HG03342 (cell line): ENCODE data around the gene PCP2.
A peak's percentile ranks its signal among the peaks of the same experiment; 100 is the strongest.

Experiments used
- ATAC-seq: cut with Tn5 transposase; IDR thresholded peaks from one replicate; pipeline ENCODE4 v1.9.1; 2021; ENCODE audit warnings: mild to moderate bottlenecking, moderate library complexity; ENCODE audit not compliant: unreplicated experiment

Gene PCP2

DNA sequence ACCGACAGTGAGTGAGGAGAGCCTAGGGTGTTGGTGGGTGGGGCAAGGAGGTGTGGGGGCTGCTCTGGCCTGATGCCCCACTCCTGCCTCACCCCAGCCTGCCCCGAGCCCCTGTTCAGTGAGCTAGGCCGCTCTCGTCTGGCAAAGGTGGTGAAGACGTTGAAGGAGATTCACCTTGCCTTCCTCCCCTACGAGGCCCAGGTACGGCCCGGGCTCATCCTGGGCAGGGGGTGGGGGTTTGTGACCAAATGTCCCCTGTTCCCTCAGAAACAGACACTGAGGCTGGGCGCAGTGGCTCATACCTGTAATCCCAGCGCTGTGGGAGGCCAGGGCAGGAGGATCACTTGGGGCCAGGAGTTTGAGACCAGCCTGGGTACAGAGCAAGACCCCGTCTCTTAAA lies 7.3 kb upstream of the PCP2 start:
- ATAC-seq = no peak

DNA sequence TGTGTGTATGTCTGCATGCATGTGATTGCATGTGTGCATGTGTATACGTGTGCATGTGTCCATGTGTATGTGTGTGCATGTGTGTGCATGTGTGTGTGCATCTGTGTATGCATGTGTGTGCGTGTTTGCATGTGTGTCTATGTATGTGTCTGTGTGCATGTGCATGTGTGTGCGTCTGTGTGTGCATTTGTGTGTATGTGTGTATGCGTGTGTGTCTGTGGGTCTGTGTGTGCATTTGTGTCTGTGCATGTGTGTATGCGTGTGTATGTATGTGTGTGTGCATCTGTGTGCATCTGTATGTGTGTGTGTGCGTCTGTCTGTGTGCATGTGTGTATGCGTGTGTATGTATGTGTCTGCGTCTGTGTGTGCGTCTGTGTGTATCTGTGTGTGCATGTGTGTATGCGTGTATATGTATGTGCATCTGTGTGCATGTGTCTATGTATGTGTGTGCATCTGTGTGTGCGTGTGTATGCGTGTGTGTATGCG lies 6.4 kb upstream of the PCP2 start:
- no peak for ATAC-seq

DNA sequence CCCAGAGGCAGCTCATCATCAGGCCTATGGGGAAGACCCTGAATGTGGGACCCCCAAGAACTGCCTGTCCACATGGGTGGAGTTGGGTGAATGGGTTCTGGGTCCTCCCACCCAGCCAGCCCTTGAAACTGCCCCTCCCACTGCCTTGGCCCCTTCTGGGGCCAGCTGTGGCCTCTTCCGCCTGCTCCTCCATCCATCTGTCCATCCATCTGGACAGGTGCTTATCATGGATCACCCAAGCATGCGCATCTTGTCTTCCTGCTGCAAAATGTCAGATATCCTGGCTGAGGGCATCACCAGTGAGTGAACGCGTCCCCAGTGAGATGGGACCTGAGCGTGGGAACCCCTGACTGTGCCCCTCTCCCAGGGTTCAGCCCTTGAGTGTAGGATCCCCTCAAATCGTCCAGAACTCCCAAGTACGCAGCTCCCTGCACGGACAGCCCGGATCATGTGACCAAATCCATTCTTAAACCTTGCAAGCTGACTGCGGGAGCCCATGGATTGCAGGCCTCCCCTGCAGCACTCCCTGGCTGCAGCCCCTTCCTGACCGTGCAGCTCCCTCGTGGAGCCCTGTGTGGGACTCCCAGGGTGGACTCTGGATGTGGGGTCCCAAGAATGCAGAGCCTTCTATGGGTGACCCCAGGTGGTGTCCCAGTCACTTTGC lies 5.4 kb upstream of the PCP2 start:
- ATAC-seq = no peak

DNA sequence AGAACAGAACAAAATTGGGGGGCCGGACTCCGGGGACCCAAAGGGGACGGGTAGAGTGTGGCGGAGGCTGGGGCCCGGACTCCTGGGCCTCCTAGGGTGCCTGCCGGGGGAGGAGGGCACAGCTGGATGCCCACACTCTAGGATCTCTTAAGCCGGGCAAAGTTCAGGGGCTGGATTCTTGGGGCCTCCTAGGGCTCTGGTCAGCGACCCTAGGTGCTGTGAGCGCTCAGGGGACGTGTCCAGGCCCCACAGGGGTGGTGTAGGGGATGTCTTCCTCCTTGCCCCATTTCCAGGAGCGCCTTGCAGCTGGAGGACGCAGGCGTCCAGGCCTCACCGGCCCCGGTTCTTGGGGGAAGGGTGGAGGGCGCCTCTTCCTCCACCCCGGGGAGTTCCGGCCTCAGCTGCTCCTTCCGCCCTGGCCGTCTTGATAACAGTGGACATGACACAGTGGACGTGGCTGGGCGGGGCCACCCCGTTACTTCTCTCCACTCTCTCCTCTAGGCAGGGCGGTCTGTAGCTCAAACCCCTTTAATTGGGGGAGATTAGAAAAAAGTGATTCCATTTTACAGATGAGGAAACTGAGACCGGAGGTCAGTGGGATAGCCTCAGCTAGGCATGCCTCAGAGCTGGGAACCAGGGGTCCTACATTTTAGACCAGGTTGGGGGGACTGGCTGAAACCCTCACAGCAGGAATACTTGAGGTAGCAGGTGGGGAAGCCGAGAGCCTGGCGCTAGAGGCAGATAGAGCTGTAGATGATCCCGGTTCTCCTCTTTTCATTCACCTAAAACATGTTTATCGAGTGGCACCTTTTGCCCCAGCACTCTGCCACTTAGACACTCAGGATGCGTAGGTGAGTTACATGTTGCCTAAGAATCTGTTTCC lies 4.1 kb upstream of the PCP2 start:
- ATAC-seq = peak; percentile 18

DNA sequence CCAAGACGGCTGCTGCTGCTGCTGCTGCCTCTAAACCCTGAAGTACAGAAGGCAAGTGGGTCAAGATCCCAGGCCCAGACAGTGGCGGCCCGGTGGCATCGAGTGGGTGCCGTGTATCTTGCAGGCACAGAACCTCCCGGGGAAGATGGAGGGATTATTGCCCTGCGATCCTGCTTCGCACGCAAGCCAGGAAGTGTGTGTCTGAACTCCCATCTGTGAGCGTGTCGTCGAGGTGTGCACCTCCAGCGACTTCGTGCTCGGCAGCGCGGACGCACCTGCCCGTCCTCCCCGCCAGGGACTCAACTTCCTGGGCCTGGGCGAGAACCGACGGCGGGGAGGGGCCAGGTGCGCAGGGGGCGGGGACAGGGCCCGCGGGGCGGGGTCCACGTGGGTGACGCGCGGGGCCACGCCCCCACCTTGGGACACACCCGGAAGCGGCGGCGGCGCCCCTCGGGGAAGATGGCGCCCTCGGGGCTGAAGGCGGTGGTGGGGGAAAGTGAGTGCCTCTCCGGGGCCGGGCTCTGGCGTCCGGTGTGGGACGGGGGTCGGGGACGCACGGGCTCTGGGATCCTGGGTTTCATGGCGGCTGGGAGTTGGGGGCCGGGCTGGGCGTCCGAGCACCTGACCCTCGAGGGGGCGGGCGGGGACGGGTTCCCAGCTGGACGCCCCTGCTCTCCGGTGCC lies 3.3 kb upstream of the PCP2 start, which contains the start of gene STXBP2:
Gene STXBP2 (plus strand): TSS at position 420 of the 683 bp plus-strand sequence. CDS start 40 bp downstream, at position 460.
- peak; percentile 74 for ATAC-seq

DNA sequence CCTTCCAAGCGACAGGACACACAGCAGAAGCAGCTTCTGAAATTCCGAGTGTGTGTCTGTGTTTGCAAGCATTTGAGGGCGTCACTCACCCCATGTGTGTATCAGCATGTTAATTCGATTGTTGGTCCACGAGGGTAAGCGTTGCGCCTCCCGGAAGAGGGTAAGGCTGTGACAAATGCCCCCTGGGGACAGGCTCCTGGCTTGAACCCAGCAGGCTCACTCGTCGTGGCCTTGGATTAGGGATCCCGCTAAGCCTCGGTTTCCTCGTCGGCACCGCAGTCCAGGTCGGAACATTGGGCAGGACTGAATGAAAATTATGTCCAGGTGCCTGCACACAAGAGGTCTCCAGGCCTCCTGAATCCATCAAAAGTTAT lies 2.8 kb upstream of the PCP2 start:
- no peak for ATAC-seq

DNA sequence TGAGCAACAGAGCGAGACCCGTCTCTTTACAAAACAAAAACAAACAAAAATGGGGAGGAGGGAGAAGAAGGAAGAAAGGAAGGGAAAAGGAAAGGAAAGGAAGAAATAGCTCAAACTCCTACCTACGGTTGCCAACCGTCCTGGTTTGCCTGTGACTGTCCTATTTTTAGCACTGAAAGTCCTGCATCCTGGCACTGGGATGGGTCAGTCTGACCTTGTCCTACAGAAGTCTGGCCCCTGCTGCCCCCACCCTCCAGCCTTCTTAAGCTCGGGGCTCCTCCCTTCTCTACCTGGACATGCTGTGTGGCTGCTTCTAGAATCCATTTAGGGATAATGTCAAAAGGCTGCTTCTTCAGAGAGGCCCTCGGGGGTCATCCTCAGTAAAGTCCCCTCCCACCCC lies 2.2 kb upstream of the PCP2 start:
- ATAC-seq = no peak

DNA sequence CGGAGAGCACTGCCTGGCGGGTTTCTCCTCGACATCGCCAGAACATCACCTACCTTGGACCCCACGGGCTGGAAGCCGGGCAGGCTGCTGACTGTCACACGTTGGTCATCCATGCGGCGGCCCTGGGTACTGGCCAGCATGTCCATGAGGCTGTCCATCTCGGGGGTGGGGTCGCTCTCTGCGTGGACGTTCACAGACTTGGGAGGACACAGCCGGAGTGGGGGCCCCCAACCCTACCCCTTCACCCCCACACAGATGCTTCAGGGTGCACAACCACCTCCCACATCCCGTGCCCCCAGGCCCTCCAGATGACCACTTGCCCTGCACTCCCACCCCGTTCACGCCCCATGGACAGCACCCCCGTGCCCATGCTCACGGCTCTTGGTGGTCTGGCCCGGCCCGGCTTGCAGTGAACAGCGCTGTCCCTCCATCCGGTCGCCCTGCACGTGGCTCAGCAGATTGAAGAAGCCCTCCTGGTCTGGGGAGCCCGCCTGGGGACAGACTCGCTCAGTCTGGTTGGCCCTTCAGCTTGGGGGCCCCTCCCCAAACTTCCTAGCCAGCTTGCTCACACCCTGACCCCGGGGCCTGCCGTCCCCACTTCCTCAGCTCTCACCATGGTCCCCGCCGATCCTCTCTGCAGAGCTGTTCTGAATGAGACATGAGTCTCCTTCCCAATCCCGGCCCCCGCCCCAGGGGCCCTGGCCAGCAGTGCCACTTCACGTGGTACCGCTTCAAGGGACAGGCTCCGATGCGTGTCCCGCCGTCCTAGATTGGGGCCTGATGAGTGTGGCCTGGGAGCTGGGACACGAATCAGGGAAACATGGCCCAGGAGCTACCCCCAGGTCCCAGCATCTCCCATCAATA lies 947 bp downstream of the PCP2 start:
- ATAC-seq = no peak

DNA sequence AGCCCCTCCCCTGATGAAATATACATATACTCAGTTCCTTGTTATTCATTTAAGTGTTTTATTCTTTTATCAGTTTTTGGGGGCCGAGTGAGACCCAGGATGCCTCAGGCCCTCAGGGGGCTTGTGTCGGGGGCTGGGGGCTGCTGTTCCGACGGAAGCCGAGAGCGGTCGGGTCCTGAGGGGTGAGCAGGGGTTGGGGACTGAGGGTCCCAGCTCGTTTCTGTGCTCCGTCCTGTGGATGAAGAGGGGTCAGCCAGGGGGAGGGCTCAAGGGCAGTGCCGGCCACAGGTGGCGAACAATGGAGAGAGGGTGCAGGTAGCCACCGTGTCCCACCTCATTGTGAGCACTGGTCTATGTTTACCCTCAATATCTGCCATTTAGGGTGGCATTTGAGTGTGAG lies 1.9 kb downstream of the PCP2 start:
- ATAC-seq = no peak

DNA sequence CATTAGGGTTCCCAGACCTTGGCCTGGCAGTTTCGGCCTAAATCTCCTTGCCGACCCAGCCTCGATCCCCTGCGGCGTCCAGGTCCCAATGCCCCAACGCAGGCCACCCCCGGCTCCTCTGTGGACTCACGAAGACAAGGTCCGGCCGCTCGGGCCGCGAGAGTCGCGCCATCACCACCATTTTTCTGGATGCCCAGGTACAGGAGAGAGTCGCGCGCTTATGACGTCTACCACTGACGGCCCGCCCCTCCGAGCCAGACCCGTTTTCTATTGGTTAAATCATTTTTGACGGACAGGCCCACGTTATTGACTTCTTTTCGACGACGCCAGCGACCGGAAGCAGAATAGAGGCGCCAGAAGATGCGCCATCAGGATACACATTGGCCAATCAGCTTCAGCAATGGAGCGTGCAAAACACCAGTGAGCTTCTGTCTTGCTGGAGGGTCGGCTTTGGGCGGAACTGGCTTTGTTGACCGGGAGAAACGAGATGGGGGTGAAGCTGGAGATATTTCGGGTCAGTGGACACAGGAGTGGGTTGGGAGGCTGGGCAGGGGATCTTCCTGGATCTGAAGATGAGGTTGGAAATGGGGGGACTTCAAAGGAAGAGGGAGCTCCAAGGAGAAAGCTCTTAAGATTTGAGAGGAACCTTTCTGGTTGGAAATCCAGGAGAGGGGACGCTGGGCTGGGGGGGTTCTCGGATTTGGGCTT lies 4.0 kb downstream of the PCP2 start, which contains the start of the genes PET100 and XAB2:
Gene PET100 (plus strand): TSS at position 447 of the 708 bp plus-strand sequence. CDS start 41 bp downstream, at position 488.
Gene XAB2 (minus strand): TSS at position 199 of the 708 bp plus-strand sequence. CDS start 18 bp downstream, at position 181.
- ATAC-seq = peak; percentile 84

DNA sequence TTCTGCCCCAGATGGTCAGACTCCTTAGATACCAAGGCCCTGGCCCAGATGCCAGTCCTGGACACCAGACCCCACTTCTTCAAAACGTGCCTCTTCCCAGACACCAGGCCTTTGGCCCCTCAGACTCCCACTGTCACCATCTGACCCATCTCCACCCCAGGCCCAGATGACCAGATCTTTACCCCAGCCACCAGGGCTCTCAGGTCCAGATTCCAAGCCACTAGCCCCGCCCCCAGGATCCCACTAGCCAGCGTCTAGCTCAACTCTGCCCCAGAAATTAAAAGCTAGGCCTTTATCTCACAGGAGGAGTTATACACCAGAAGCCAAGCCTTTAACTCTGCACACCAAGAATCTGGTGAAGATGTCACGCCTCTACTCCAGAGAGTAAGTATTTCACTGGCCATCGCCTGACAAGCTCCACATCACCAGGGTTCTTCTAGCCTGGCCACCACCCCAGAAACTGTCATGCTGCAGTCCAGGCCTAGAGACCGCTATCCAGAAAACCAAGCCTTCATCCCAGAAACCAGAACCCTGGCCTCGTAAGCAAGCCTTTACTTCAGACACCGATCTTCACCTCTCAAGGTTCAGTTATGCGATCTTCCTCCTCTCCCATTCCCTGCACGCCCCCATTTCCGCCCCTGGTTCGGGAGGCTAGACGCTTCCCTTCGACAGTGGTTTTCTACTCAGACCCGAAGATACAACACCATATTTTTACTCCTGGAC lies 4.8 kb downstream of the PCP2 start:
- ATAC-seq = no peak

DNA sequence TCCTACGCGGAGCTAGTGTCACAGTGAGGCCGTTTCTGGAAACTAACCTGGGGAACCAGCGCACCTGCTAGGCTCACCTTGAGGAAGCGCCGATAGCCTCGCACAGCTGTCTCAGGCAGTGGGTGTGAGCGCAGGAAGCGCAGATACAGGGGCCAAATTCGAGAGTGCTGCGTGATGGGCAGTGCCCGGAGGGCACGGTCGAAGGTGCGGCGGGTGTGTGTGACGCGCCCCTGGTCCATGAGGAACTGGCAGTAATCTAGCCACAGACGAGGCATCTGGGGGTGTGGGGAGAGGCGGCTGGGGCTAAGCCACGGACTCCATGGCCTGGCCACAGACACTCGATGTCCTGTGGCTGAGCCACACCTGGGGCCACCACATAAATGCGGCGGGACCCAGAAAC lies 6.4 kb downstream of the PCP2 start:
- ATAC-seq = no peak

DNA sequence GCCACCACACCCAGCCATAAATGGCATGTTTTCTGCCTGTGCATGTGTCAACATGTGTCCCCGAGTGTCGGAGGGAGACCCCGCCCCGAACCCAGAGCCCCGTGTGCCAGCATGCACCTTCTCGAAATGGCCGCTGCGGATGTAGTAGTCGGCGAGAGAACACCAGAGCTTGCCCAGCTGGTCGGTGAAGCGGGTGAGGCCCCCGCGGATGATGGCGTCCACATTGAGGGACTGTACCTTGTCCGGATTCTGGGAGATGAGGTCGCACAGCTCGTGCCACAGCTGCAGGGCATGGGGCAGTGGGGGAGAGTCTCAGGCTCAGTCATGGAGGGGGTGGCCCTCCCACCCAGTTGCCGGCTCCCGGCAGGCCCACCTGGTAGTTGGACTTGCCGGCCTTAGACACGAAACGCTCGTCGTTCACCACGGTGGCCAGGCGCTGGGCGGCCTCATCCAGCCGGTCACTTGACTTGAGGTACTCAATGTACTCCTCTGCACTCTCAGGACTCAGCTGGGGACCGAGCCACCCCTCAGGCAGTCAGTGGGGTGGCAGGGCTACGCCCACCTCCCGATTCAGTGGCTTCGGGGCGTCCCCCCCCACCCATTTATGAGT lies 7.7 kb downstream of the PCP2 start:
- no peak for ATAC-seq

DNA sequence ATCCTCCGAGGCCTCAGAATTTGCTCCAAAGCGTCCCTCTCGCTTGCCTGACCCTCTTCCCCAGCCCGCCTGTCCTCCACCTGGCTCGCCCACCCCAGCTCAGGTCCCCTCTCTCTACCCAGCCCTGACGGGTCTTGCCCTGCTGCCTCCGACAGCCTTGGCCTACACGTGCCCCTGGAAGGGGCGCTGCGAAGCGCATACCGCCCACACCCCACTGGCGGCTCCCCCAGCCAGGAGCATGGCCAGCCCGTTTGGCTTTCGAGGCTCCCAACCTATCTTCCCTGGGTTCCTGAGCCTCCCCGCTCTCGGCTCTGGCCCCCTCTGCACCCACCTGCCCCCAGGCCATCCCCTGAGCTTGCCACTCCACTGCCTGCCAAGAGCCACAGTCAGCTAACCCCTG lies 8.7 kb downstream of the PCP2 start:
- ATAC-seq = no peak

DNA sequence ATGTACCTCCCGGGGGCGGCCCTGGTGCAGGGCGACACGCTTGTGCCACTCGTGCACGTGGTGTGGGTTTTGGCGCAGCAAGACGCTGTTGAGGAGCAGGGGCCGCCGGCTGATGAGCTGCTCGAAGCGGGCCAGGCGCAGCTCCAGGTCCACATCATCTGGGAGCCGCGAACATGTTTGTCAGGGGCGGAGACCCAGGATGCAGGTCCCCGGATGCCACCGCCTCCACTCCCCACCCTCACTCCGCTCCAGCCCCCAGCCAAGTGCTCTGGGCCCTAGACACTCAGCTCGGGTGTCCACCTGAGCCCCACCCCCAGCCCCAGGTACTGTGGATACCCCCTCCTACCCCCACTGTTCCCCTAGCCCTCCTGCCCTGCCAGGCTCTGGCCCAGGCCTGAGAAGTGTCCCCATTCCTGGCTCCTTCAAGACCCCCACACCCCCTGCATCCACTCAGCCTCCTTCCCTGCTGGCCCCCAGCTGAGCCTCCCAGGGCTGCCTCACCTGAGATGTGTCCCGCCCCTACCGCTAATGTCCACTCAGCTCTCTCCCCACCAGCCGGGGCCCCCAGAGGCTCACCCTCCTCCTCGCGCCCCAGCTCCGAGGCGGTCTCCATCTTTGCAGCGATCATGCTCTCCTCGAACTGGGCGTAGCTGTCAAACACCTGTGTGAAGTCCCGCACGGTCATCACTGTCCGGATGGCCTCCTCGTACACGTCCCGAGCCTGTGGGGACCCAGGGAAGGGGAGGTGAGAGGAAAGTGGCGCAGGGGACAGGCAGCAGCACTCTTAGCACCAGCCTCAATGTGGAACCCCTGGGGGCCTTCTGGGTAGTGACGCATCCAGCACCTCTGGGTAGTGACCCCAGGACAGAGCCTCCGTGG lies 9.6 kb downstream of the PCP2 start:
- no peak for ATAC-seq

DNA sequence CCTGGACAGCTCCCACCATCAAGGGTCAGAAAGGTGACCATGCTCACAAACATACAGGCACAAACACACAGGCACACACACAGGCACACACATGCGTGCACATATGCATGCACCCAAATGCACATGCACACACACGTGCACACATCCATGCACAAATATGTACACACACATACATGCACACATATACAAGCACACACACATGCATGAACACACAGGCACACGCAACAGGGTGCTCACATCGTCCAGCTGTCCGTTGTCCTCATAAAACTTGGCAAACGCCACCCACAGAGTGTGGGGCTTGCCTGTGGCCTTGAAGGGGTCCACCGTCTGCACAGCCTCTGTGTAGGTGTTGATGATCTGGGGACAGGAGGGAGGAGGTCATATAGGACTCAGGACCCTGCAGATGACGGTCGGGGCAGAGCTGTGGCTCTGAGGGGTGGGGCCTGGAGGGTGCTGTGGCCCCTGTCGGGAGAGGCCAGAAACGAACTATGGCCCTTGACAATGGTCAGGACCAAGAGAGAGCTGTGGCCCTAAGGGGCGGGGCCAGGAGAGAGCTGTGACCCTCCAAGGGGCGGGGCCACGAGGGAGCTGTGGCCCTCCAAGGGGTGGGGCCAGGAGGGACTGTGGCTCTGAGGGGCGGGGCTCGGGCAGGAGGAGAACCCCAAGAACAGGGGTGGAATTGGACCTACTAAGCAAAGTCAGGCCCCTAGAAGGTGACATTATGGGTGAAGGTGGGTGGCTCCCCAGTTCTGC lies 10.4 kb downstream of the PCP2 start:
- ATAC-seq = no peak
